Posterior cingulate gyrus (tissue), 11 donors: Measurements from ENCODE around the gene DMRTB1.
"Not testable (repeated sequence)": the region's sequence is repeated elsewhere in the genome, so short reads cannot be mapped to it uniquely, and the experiment has no call there.

Source experiments
- DNase-seq, 10 donors: peaks; one replicate each; pipeline versions ENCODE4 v3.0.0 to v3.0.0-alpha.2; 2020 to 2021; ENCODE audit warnings: mixed read lengths in 3 of 10
- intact Hi-C: fragments of 100-400 bp; cut with DNase I; formaldehyde crosslinking; loops from one replicate; pipeline ENCODE4 v1.15.1; 2023

Gene DMRTB1

GRCh38 chr1:53434405-53435007 lies 24.7 kb upstream of the DMRTB1 start:
- intact Hi-C loops = not testable (repeated sequence)

GRCh38 chr1:53435151-53435550 lies 24.0 kb upstream of the DMRTB1 start:
- intact Hi-C loops = no loop called here
- DNase-seq = no peak

More at GRCh38 chr1:53434405-53435007, 24.7 kb upstream of the DMRTB1 start:
- peak in 1 of 10 donors; percentile 50 for DNase-seq

GRCh38 chr1:53438427-53439336 lies 20.5 kb upstream of the DMRTB1 start:
- intact Hi-C loops = no loop called here
- DNase-seq = peak in 2 of 10 donors; percentile 76 to 77

- intact Hi-C loops = no loop called here
- peak in 1 of 10 donors; percentile 79 for DNase-seq
These were observed 19.6 kb upstream of the DMRTB1 start for GRCh38 chr1:53439337-53440207.

- intact Hi-C loops = no loop called here
- no peak for DNase-seq
These were observed 18.6 kb upstream of the DMRTB1 start for GRCh38 chr1:53440633-53441032.

GRCh38 chr1:53442299-53442698 lies 16.9 kb upstream of the DMRTB1 start:
- no peak for DNase-seq
- intact Hi-C loops = no loop called here

GRCh38 chr1:53446051-53446450 lies 13.1 kb upstream of the DMRTB1 start:
- intact Hi-C loops = no loop called here
- no peak for DNase-seq

- intact Hi-C loops = no loop called here
- DNase-seq = no peak
These were observed 11.8 kb upstream of the DMRTB1 start for GRCh38 chr1:53447413-53447812.

GRCh38 chr1:53448241-53448841 lies 10.9 kb upstream of the DMRTB1 start:
- intact Hi-C loops = no loop called here

GRCh38 chr1:53449021-53449420 lies 10.2 kb upstream of the DMRTB1 start:
- no peak for DNase-seq
- intact Hi-C loops = no loop called here

More at GRCh38 chr1:53448241-53448841, 10.9 kb upstream of the DMRTB1 start:
- DNase-seq = no peak

- no peak for DNase-seq
- intact Hi-C loops = no loop called here
These were observed 9.5 kb upstream of the DMRTB1 start for GRCh38 chr1:53449693-53450092.

- intact Hi-C loops = no loop called here
- DNase-seq = no peak
These were observed 9.0 kb upstream of the DMRTB1 start for GRCh38 chr1:53450225-53450624.

GRCh38 chr1:53454019-53454418 lies 5.2 kb upstream of the DMRTB1 start:
- no peak for DNase-seq
- intact Hi-C loops = no loop called here

GRCh38 chr1:53455364-53455991 lies 3.7 kb upstream of the DMRTB1 start:
- intact Hi-C loops = no loop called here
- no peak for DNase-seq

- intact Hi-C loops = no loop called here
- no peak for DNase-seq
These were observed 565 bp upstream of the DMRTB1 start for GRCh38 chr1:53458634-53459033.

- intact Hi-C loops = no loop called here
- DNase-seq = no peak
These were observed 1.0 kb downstream of the DMRTB1 start for GRCh38 chr1:53460211-53460634.

- intact Hi-C loops = no loop called here
- DNase-seq = peak in 1 of 10 donors; percentile 80
These were observed 1.6 kb downstream of the DMRTB1 start for GRCh38 chr1:53460666-53461322.

- intact Hi-C loops = no loop called here
- peak in 1 of 10 donors; percentile 52 for DNase-seq
These were observed 2.3 kb downstream of the DMRTB1 start for GRCh38 chr1:53461323-53462044.

GRCh38 chr1:53462193-53462592 lies 3.0 kb downstream of the DMRTB1 start:
- intact Hi-C loops = no loop called here
- DNase-seq = peak in 1 of 10 donors; percentile 50
